ENCODE measurements around the gene AFP. TPM values are rescaled to one million over a fixed set of nuclear protein-coding genes. Genes with fewer than 3 reads are reported as not detected.

AFP gene
- total and polyA plus RNA-seq, 2 of the 4 experiments (the other 2 are of a cell fraction) = 0.87 to 1.3 TPM

DNA sequence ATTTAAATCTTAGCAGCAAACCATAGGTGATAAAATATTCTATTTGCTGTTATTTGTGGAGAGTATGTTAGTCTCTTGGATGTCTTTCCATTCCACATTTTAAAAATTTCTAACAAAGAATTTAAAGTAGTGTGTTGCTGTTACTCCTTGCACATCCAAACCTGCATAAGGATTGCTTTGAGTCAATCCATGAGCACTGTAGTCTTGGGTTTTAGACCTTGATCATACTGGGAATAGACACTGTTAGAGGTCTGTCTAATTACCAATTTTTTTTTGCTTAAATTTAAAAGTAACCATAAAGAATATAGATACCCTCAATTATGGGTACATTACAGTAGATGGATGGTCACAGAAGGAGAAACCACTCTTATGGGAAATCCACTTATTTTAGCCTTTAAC lies 1.5 kb downstream of the AFP start:
- intact Hi-C loops (cut with micrococcal nuclease) = no loop called here

More for the DNA sequence above, 1.5 kb downstream of the AFP start:
- DNase-seq (no peak), ATAC-seq (ENCODE audit: low read depth) (no peak)
- H3K4me3 ChIP-seq (ENCODE audit: insufficient read depth, low read depth, low read length) = no peak overlapping the region
- H2BK5ac ChIP-seq (ENCODE audit: low read depth, low read length, poor library complexity, severe bottlenecking) = no peak overlapping the region
- H2AFZ ChIP-seq (replicated peaks; ENCODE audit: low read length, poor library complexity) = no peak overlapping the region
- no peak overlapping the region for H4K8ac ChIP-seq (ENCODE audit: low read depth in 2 of 2, low read length in 2 of 2)
- CTCF ChIA-PET = interaction anchor here (1.4 kb wide), 1 partner anchor 9 kb away, joined by 5 read pairs; no protein-coding TSS in a partner anchor
- TF ChIP-seq, protein P1, sequence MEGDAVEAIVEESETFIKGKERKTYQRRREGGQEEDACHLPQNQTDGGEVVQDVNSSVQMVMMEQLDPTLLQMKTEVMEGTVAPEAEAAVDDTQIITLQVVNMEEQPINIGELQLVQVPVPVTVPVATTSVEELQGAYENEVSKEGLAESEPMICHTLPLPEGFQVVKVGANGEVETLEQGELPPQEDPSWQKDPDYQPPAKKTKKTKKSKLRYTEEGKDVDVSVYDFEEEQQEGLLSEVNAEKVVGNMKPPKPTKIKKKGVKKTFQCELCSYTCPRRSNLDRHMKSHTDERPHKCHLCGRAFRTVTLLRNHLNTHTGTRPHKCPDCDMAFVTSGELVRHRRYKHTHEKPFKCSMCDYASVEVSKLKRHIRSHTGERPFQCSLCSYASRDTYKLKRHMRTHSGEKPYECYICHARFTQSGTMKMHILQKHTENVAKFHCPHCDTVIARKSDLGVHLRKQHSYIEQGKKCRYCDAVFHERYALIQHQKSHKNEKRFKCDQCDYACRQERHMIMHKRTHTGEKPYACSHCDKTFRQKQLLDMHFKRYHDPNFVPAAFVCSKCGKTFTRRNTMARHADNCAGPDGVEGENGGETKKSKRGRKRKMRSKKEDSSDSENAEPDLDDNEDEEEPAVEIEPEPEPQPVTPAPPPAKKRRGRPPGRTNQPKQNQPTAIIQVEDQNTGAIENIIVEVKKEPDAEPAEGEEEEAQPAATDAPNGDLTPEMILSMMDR (conservative IDR thresholded peaks at IDR 0.05; ENCODE audit: low read depth, low read length) = no peak
- TF ChIP-seq FOS (IDR thresholded peaks at IDR 0.05; ENCODE audit: low read depth, low read length) (no peak), RFX5 (IDR thresholded peaks at IDR 0.05; ENCODE audit: low read depth, low read length) (no peak), POLR2A (IDR thresholded peaks at IDR 0.05; ENCODE audit: low read depth, low read length) (no peak), RAD21 (IDR thresholded peaks at IDR 0.05; ENCODE audit: low read length) (no peak), NFE2L2 (IDR thresholded peaks at IDR 0.05; ENCODE audit: low read depth, low read length) (no peak), CHD1 (IDR thresholded peaks at IDR 0.05; ENCODE audit: low read depth, low read length) (no peak), BHLHE40 (IDR thresholded peaks at IDR 0.05; ENCODE audit: low read depth, low read length) (no peak), CEBPB (IDR thresholded peaks at IDR 0.05; ENCODE audit: low read depth, low read length) (no peak), MAFK (IDR thresholded peaks at IDR 0.05; ENCODE audit: low read depth, low read length) (no peak), MAZ (IDR thresholded peaks at IDR 0.05; ENCODE audit: borderline replicate concordance, low read depth, low read length) (no peak), SMC3 (IDR thresholded peaks at IDR 0.05; ENCODE audit: low read depth, low read length) (no peak), RCOR1 (IDR thresholded peaks at IDR 0.05; ENCODE audit: insufficient replicate concordance, low read length) (no peak)
- TF ChIP-seq, protein P2, sequence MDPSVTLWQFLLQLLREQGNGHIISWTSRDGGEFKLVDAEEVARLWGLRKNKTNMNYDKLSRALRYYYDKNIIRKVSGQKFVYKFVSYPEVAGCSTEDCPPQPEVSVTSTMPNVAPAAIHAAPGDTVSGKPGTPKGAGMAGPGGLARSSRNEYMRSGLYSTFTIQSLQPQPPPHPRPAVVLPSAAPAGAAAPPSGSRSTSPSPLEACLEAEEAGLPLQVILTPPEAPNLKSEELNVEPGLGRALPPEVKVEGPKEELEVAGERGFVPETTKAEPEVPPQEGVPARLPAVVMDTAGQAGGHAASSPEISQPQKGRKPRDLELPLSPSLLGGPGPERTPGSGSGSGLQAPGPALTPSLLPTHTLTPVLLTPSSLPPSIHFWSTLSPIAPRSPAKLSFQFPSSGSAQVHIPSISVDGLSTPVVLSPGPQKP (IDR thresholded peaks at IDR 0.05; ENCODE audit: borderline replicate concordance, low read depth, low read length) = no peak
- TF ChIP-seq, protein P3, sequence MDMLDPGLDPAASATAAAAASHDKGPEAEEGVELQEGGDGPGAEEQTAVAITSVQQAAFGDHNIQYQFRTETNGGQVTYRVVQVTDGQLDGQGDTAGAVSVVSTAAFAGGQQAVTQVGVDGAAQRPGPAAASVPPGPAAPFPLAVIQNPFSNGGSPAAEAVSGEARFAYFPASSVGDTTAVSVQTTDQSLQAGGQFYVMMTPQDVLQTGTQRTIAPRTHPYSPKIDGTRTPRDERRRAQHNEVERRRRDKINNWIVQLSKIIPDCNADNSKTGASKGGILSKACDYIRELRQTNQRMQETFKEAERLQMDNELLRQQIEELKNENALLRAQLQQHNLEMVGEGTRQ (IDR thresholded peaks at IDR 0.05; ENCODE audit: low read depth, low read length) = no peak
- dilution Hi-C loops (cut with HindIII; ENCODE audit: low sequenced_read_pairs, unreplicated experiment) = no loop called here
- no peak overlapping the region for H2BK120ac ChIP-seq (ENCODE audit: low read depth, low read length)
- H3K9me1 ChIP-seq (ENCODE audit: insufficient read depth, low read length) = no peaks in the 10 kb centered on the region
- no peak overlapping the region for H2AK5ac ChIP-seq (ENCODE audit: low read depth, low read length)
- H3K4ac ChIP-seq (ENCODE audit: low read depth, low read length) = no peak overlapping the region
- in situ Hi-C loops (cut with MboI; ENCODE audit: low sequenced_read_pairs) = no loop called here
- no peak overlapping the region for H2AK9ac ChIP-seq (replicated peaks; ENCODE audit: low read depth, low read length, poor library complexity)
- H3K56ac ChIP-seq (ENCODE audit: extremely low read depth, insufficient read depth, low read length) = no peak overlapping the region
- no peaks in the 10 kb centered on the region for H3K36me3 ChIP-seq (ENCODE audit: control insufficient read depth, insufficient read depth, low read length)
- H3K79me1 ChIP-seq (ENCODE audit: low read depth in 1 of 2, low read length in 2 of 2) = no peaks in the 10 kb centered on the region
- no peaks in the 10 kb centered on the region; the same call in 1 of the 2 replicates for H3K27me3 ChIP-seq (ENCODE audit: control insufficient read depth, insufficient read depth, low read length)
- no peak overlapping the region for H3K14ac ChIP-seq (replicated peaks; ENCODE audit: low read depth, low read length)
- POLR2A ChIA-PET (ENCODE audit: unreplicated experiment) = no interaction called here
- no peak overlapping the region for H4K91ac ChIP-seq (ENCODE audit: insufficient read depth, low read depth, low read length)
- H3K18ac ChIP-seq (ENCODE audit: low read depth, low read length) = no peak overlapping the region
- H3K4me2 ChIP-seq (ENCODE audit: low read depth, low read length) = no peak overlapping the region
- H3K23ac ChIP-seq (ENCODE audit: low read depth, low read length) = no peak overlapping the region
- no peaks in the 10 kb centered on the region for H3K4me1 ChIP-seq (ENCODE audit: control insufficient read depth, insufficient read depth, low read length)
- no peak overlapping the region for H2BK20ac ChIP-seq (ENCODE audit: low read depth, low read length)
- no peaks in the 10 kb centered on the region for H3K9me3 ChIP-seq (ENCODE audit: control insufficient read depth, insufficient read depth, low read length)
- H2BK15ac ChIP-seq (ENCODE audit: low read depth, low read length) = no peak overlapping the region
- H3K9ac ChIP-seq (ENCODE audit: low read depth, low read length) = no peak overlapping the region
- no TSS peak for BruUV-seq (replicated peaks)
- no peaks in the 10 kb centered on the region for H4K20me1 ChIP-seq (ENCODE audit: insufficient read depth, low read length)
- no peak overlapping the region for H3K27ac ChIP-seq (ENCODE audit: insufficient read depth, low read length)
- H4K5ac ChIP-seq (ENCODE audit: low read depth, low read length) = no peak overlapping the region
